Bronchial epithelial cell (primary cell): ENCODE results near the gene SAYSD1. TPM values are rescaled to one million over a fixed set of nuclear protein-coding genes. Genes with fewer than 3 reads are reported as not detected.
A peak's percentile ranks its signal among the peaks of the same experiment; 100 is the strongest.

Experiments used
- DNase-seq: peaks from one replicate; pipeline ENCODE4 v3.0.0-alpha.2; 2010; ENCODE audit warnings: low read depth
- FAIRE-seq: peaks from 2 replicates; lab custom pipeline; 2011; peaks lifted over from hg19 to GRCh38; lab: Jason Lieb, UNC
- H3K27me3 ChIP-seq: 2 replicates; pipeline ENCODE4 v1.5.1; 2011; ENCODE audit warnings: low read length; ENCODE audit not compliant: control insufficient read depth, insufficient read depth
- H3K36me3 ChIP-seq: 2 replicates; pipeline ENCODE4 v1.5.1; 2011; ENCODE audit warnings: low read length; ENCODE audit not compliant: control insufficient read depth, insufficient read depth
- H3K4me3 ChIP-seq: 2 replicates; pipeline ENCODE4 v1.5.1; 2011; ENCODE audit warnings: mild to moderate bottlenecking, low read depth, low read length, control low read depth
- total RNA-seq: library from RNA; depleted of rRNA; stranded (reverse); fragments of >200 nt; gene quantifications from 2 replicates; pipeline ENCODE4 v1.2.1, GENCODE V29; 2014
- TF ChIP-seq, protein P1 (sequence below): IDR thresholded peaks from 2 replicates; pipeline ENCODE4 v1.5.1; 2011; ENCODE audit warnings: mild to moderate bottlenecking, moderate library complexity, low read length, control low read depth, inconsistent platforms; ENCODE audit not compliant: insufficient read depth, severe bottlenecking

The SAYSD1 gene
- total RNA-seq, 1 donor from 2014 or later = 9.0 TPM

GRCh38 chr6:39095578-39095977 lies 19.4 kb downstream of the SAYSD1 start:
- TF ChIP-seq, protein P1, sequence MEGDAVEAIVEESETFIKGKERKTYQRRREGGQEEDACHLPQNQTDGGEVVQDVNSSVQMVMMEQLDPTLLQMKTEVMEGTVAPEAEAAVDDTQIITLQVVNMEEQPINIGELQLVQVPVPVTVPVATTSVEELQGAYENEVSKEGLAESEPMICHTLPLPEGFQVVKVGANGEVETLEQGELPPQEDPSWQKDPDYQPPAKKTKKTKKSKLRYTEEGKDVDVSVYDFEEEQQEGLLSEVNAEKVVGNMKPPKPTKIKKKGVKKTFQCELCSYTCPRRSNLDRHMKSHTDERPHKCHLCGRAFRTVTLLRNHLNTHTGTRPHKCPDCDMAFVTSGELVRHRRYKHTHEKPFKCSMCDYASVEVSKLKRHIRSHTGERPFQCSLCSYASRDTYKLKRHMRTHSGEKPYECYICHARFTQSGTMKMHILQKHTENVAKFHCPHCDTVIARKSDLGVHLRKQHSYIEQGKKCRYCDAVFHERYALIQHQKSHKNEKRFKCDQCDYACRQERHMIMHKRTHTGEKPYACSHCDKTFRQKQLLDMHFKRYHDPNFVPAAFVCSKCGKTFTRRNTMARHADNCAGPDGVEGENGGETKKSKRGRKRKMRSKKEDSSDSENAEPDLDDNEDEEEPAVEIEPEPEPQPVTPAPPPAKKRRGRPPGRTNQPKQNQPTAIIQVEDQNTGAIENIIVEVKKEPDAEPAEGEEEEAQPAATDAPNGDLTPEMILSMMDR = no peak

GRCh38 chr6:39093149-39093708 lies 21.8 kb downstream of the SAYSD1 start:
- no peak for DNase-seq
- Histone ChIP-seq H3K4me3 (no peak overlapping the region), H3K27me3 (no peaks in the 10 kb centered on the region), H3K36me3 (no peaks in the 10 kb centered on the region)
- FAIRE-seq = no peak
- TF ChIP-seq, protein P1 = no peak

More at GRCh38 chr6:39095578-39095977, 19.4 kb downstream of the SAYSD1 start:
- Histone ChIP-seq H3K36me3 (no peaks in the 10 kb centered on the region), H3K27me3 (no peaks in the 10 kb centered on the region), H3K4me3 (no peak overlapping the region)
- FAIRE-seq = no peak
- no peak for DNase-seq

DNA sequence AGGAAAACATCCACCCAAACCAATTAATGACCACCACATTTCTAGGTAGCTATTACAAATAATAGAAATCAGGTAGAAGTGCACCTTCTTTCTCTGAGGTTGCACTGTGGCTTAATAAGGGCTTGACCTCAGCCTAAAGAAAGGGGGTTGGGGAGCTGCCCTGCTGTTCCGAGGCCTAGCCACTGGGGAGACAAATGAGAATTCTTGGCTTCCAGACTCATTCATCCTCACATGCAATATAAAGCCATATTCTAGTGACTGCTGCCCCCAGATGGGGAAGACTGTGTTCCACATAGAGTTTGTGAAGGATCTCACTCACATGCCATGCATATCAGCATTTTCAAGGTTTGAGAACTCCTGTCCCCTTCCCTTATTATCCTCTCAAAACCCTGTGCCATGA lies 22.9 kb downstream of the SAYSD1 start:
- no peak for FAIRE-seq

DNA sequence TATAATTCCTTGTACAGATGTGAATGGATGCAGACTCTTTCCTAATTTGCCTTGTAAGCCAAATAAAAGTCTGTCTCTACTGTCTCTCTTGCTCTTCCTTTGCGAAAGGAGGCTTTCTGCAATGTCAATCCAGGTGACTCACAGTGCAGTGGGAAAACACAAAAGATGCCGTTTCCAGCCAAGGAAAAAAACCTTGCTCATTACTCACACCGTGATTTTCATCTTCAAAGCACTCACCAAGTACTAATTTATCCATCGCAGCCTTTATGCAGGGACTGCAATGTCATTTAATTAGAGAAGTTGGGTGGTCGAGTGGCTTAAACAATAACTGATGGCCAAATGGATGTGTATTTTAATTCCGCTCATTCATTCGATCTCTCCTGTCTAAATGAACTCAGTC lies 23.8 kb downstream of the SAYSD1 start:
- TF ChIP-seq, protein P1 = no peak
- FAIRE-seq = no peak
- no peaks in the 10 kb centered on the region for H3K36me3 ChIP-seq
- peak; percentile 40 for DNase-seq
- H3K4me3 ChIP-seq = no peak overlapping the region
- H3K27me3 ChIP-seq = no peaks in the 10 kb centered on the region

More for the DNA sequence above, 22.9 kb downstream of the SAYSD1 start:
- TF ChIP-seq, protein P1 = no peak
- Histone ChIP-seq H3K36me3 (no peaks in the 10 kb centered on the region), H3K27me3 (no peaks in the 10 kb centered on the region), H3K4me3 (no peak overlapping the region)
- DNase-seq = no peak

- no peaks in the 10 kb centered on the region for H3K27me3 ChIP-seq
- TF ChIP-seq, protein P1 = no peak
- no peaks in the 10 kb centered on the region for H3K36me3 ChIP-seq
- H3K4me3 ChIP-seq = no peak overlapping the region
- DNase-seq (no peak), FAIRE-seq (no peak)
These were observed 24.9 kb downstream of the SAYSD1 start for GRCh38 chr6:39090036-39090435.

DNA sequence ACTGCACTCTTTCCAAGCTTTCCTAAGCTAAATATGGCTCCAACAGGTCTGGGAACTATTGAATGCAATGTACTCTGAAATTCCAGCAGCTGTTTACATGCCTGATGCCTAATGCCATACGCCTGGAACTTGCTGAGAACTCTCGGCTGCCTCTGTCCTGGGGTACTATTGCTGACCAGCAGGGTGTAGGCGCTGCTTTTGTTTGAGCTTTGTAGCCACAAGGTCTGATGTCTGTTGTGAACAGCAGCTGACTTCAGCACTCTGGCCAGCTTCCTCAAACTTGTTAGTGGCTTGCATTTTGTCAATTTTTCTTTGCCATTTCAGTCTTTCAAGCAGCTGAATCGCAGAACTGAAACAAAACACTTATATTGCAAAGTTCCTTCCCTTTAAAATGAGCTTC lies 26.7 kb downstream of the SAYSD1 start:
- no peak for FAIRE-seq
- no peaks in the 10 kb centered on the region for H3K27me3 ChIP-seq

More for the DNA sequence above, 26.7 kb downstream of the SAYSD1 start:
- H3K4me3 ChIP-seq = no peak overlapping the region
- H3K36me3 ChIP-seq = no peaks in the 10 kb centered on the region
- TF ChIP-seq, protein P1 = no peak
- DNase-seq = peak; percentile 32
